Head of caudate nucleus (tissue), 42 donors: ENCODE results near the gene RHOF.

Source experiments
- DNase-seq, 42 donors: peaks; one replicate each; pipeline versions ENCODE4 v3.0.0 to v3.0.0-alpha.2; 2020 to 2021; ENCODE audit warnings: mixed read lengths in 7 of 42
- intact Hi-C: fragments of 100-400 bp; cut with DNase I; formaldehyde crosslinking; loops from one replicate; pipeline ENCODE4 v1.15.0; 2022

RHOF gene

GRCh38 chr12:121731473-121731872, 62.0 kb downstream of the RHOF start:
- no peak for DNase-seq
- intact Hi-C loops = no loop called here

GRCh38 chr12:121729021-121729420, 64.5 kb downstream of the RHOF start:
- DNase-seq = no peak
- intact Hi-C loops = no loop called here
